ENCODE results near the gene SLC17A6. TPM values are rescaled to one million over a fixed set of nuclear protein-coding genes. Genes with fewer than 3 reads are reported as not detected.
A peak's percentile ranks its signal among the peaks of the same experiment; 100 is the strongest.

The SLC17A6 gene
- total and polyA plus RNA-seq, 2 donors (not counting 3 experiments of a cell fraction or from before 2014, with no cell fraction given): not detected

- no peak overlapping the region for H3K4me2 ChIP-seq (ENCODE audit: insufficient read depth, low read length)
- POLR2A ChIA-PET: no interaction called here
- dilution Hi-C loops (cut with MboI; ENCODE audit: extremely low pct_ligation_motif_present, low sequenced_read_pairs): no loop called here
Observed at GRCh38 chr11:22343371-22344032, 5.3 kb downstream of the SLC17A6 start.

More at GRCh38 chr11:22343371-22344032, 5.3 kb downstream of the SLC17A6 start:
- Histone ChIP-seq H2AFZ (ENCODE audit: low read depth, low read length) (no peak overlapping the region), H3K27me3 (ENCODE audit: control insufficient read depth in 2 of 2, insufficient read depth in 2 of 2, low read length in 2 of 2) (peaks cover 43 to 65% of the 10 kb centered on the region in 2 experiments), H3K9me1 (replicated peaks; ENCODE audit: control insufficient read depth, extremely low read depth, insufficient read depth, low read length) (no peaks in the 10 kb centered on the region), H3K36me3 (ENCODE audit: control insufficient read depth in 2 of 2, extremely low read depth in 1 of 2, insufficient read depth in 2 of 2, low read length in 2 of 2) (no peaks in the 10 kb centered on the region), H3K9me3 (replicated peaks; ENCODE audit: control insufficient read depth, insufficient read depth, low read length) (no peaks in the 10 kb centered on the region), H4K20me1 (replicated peaks; ENCODE audit: control insufficient read depth, extremely low read depth, insufficient read depth, low read length) (no peaks in the 10 kb centered on the region), H3K4me1 (ENCODE audit: control insufficient read depth, extremely low read depth, insufficient read depth, low read length) (no peaks in the 10 kb centered on the region), H3K4me3 (replicated peaks in 1 of 3; ENCODE audit: insufficient read depth in 1 of 3, low read depth in 1 of 3, low read length in 3 of 3) (no peak overlapping the region), H3K9ac (replicated peaks; ENCODE audit: extremely low read depth, insufficient read depth, low read length) (no peak overlapping the region), H3K79me2 (ENCODE audit: control insufficient read depth, insufficient read depth, low read length) (no peaks in the 10 kb centered on the region), H3K27ac (ENCODE audit: insufficient read depth, low read depth, low read length) (no peak overlapping the region)
- intact Hi-C loops (cut with micrococcal nuclease): no loop called here
- no peak for FAIRE-seq
- CTCF ChIA-PET: no interaction called here
- DNase-seq (ENCODE audit: low read depth, low spot score): no peak
- BruUV-seq (replicated peaks): no TSS peak
- TF ChIP-seq EZH2 (IDR thresholded peaks at IDR 0.05; ENCODE audit: borderline replicate concordance, low read depth, low read length, severe bottlenecking) (peak; percentile 5), JUN (IDR thresholded peaks at IDR 0.05; ENCODE audit: borderline replicate concordance, insufficient read depth, insufficient read length, low read depth) (no peak), POLR2A (IDR thresholded peaks at IDR 0.05; ENCODE audit: low read depth, low read length) (no peak), CTCF (IDR thresholded peaks at IDR 0.05; ENCODE audit: extremely low read depth in 1 of 2, insufficient read depth in 1 of 2, low read depth in 1 of 2, low read length in 2 of 2) (no peak)

All from endothelial cell of umbilical vein (primary cell).